HUES48 (cell line): Measurements from ENCODE around the gene IL10RB.
"Not testable (repeated sequence)": the region's sequence is repeated elsewhere in the genome, so short reads cannot be mapped to it uniquely, and the experiment has no call there.

Experiments used
- H3K27ac ChIP-seq: one replicate; pipeline ENCODE4 v1.7.0; 2013; ENCODE audit warnings: low read depth, low read length, inconsistent platforms
- H3K27me3 ChIP-seq: 2 replicates; pipeline ENCODE4 v1.6.1; 2013; ENCODE audit warnings: mild to moderate bottlenecking, low read length; ENCODE audit not compliant: control insufficient read depth, insufficient read depth
- H3K36me3 ChIP-seq: 2 replicates; pipeline ENCODE4 v1.6.1; 2013; ENCODE audit warnings: low read length; ENCODE audit not compliant: control insufficient read depth, insufficient read depth
- H3K4me1 ChIP-seq: 2 replicates; pipeline ENCODE4 v1.6.1; 2013; ENCODE audit warnings: mild to moderate bottlenecking, low read length; ENCODE audit not compliant: control insufficient read depth, insufficient read depth
- H3K4me3 ChIP-seq: 2 replicates; pipeline ENCODE4 v1.5.1; 2013; ENCODE audit warnings: mild to moderate bottlenecking, low read depth, low read length
- H3K9ac ChIP-seq: 2 replicates; pipeline ENCODE4 v1.6.1; 2013; ENCODE audit warnings: mild to moderate bottlenecking, low read depth, low read length, moderate library complexity
- H3K9me3 ChIP-seq: 2 replicates; pipeline ENCODE4 v1.6.1; 2013; ENCODE audit warnings: low read length; ENCODE audit not compliant: control insufficient read depth, insufficient read depth

Gene IL10RB

DNA sequence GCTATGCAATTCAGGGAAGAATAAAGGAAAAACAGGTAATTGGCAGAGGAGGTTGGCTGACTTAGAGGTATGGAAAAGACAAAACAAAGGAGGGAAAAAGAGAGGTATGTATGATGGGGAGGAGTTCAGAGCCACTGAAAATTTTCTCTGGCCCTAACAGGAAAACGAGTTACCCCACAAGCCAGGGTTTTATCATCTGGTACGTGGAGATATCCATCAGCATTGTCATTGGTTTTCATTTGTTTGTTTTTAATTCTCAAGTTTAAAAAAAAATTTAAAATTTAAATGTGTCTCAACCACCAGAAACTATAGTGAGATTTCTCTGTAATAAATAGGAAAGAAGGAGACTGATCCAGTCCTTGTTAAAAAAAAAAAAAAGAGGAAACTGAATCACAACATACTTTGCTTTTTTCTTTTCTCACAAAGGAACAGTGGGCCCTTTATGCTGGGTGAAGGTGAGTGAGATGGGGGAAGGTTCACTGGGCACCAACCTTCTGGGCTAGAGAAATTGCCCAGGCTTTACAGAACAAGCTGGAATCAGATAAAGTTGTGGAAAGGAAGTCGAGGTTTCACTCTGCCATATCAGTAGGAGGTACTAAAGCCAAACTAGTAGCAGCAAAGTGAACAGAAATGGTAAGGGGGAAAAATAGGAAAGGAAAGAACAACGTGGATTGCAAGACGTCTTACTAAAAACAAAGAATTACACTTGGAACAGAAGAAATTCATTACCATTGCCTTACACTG is 33.7 kb upstream of the IL10RB start:
- Histone ChIP-seq H3K4me3 (no peak overlapping the region), H3K27ac (no peak overlapping the region), H3K27me3 (peaks cover 12% of the 10 kb centered on the region; the same call in 1 of the 2 replicates), H3K9ac (no peak overlapping the region), H3K4me1 (peaks cover 16% of the 10 kb centered on the region), H3K36me3 (no peaks in the 10 kb centered on the region), H3K9me3 (peaks cover under 1% of the 10 kb centered on the region; the same call in 1 of the 2 replicates)

DNA sequence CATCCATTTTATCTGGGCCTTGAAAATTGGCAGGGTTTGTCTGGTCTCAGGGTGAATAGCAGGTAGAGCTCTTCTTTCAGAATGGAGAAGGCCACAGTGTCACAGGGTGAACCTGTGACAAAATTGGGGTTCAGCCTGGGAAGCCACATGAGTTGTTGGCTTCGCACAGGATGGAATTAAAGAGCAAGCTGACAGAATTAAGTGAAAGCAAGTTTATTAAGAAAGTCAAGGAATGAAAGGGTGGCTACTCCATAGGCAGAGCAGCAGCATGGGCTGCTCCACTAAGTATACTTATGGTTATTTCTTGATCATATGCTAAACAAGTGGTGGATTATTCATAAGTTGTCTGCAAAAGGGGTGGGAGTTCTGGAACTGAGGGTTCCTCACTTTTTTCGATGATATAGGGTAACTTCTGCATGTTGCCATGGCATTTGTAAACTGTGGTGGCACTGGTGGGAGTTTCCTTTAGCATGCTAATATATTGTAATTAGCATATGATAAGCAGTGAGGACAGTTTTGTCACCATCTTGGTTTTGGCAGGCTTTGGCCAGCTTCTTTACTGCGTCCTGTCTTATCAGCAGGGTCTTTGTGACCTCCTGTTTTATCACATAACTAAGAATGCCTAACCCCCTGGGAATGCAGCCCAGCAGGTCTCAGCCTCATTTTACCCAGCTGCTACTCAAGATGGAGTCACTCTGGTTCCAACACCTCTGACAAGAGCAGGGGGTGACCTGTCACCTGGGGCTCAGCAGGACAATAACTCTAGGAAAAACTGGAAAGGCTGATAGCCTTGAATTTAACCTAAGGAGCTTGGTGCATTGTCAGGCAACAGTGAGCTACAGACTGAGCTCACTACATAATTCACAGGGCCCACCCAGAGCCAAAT is 31.3 kb upstream of the IL10RB start:
- Histone ChIP-seq H3K9me3 (peaks cover 22% of the 10 kb centered on the region), H3K27ac (no peak overlapping the region), H3K4me3 (no peak overlapping the region), H3K4me1 (peaks cover 13% of the 10 kb centered on the region), H3K36me3 (no peaks in the 10 kb centered on the region), H3K27me3 (peaks cover 9% of the 10 kb centered on the region; the same call in 1 of the 2 replicates), H3K9ac (no peak overlapping the region)

DNA sequence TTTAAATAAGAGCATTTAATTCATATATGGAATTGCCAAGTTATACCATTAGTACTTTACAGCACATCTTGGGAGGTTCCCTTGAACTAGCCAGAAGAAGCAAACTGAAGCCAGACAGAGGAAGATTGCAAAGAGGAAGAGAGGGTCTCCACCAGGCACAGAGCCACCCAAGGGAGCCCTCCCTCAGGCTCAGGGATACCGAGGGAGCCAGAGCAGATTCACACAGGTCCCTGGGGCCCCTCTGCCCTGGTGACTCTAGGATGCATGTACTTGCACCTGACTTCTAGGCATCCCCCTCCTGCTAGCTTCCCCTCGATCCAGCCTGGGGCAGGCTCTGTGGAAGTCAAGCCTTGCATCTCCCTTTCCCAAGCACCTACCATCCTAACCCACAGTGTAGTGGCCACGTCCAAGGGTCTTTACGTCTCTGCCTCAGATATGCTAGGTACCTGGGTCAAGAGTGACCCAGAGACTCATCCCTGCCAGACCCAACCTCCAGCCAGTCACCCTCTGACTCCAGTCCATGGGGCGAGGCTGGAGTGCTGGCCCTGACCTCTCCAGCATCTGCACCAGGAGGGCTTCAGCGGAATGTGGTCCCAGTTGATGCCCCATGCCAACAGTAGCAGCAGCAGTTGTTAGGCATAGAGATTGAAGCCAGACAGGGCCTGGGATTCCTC is 30.0 kb upstream of the IL10RB start:
- peaks cover 10% of the 10 kb centered on the region for H3K4me1 ChIP-seq
- H3K9me3 ChIP-seq: peaks cover 28% of the 10 kb centered on the region
- no peak overlapping the region for H3K27ac ChIP-seq
- H3K27me3 ChIP-seq: peaks cover 6% of the 10 kb centered on the region; the same call in 1 of the 2 replicates
- H3K9ac ChIP-seq: no peak overlapping the region
- H3K4me3 ChIP-seq: no peak overlapping the region
- H3K36me3 ChIP-seq: no peaks in the 10 kb centered on the region

DNA sequence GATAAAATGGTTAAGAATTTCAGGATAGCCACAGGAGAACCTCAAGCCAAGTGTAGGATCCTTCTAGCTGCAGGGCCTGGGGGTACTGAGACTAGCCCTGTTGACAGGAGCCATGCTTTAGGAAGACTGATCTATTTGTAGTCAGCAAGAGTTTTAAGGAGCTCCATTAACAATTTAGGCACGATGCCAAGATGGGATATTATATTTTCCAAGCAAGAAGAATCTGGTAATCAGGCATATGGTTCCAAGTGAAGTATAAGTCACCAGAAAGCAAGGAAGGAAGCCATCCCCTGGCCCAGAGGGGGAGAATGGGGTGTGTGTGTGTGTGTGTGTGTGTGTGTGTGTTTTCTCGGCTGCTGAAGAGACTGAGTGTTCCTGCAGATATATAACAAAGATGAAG is 29.4 kb upstream of the IL10RB start:
- H3K4me1 ChIP-seq: peaks cover 8% of the 10 kb centered on the region; the same call in 1 of the 2 replicates
- H3K27ac ChIP-seq: no peak overlapping the region
- H3K9ac ChIP-seq: no peak overlapping the region
- H3K4me3 ChIP-seq: no peak overlapping the region
- H3K9me3 ChIP-seq: peaks cover 28% of the 10 kb centered on the region
- H3K27me3 ChIP-seq: no peaks in the 10 kb centered on the region
- no peaks in the 10 kb centered on the region for H3K36me3 ChIP-seq

DNA sequence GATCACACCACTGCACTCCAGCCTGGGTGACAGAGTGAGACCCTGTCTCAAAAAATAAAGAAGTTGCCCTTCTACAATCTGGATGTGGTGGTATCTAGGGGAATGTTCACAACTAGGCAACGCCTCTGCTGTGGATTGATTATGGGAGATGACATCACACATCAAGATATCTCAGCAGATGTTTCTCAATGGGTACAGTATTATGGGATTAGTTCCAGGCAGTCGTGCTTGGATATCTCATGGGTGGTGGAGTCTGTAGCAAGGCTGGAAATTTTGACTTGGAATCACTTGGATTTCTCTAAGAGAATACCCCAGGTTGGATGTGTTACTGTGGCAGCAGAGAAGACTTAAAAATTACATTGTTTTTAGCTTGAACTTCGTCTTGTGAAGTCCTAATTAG is 28.7 kb upstream of the IL10RB start:
- H3K4me3 ChIP-seq: no peak overlapping the region
- no peaks in the 10 kb centered on the region for H3K36me3 ChIP-seq
- H3K9me3 ChIP-seq: peaks cover 28% of the 10 kb centered on the region
- H3K4me1 ChIP-seq: peaks cover 4% of the 10 kb centered on the region; the same call in 1 of the 2 replicates
- H3K27me3 ChIP-seq: no peaks in the 10 kb centered on the region
- H3K9ac ChIP-seq: no peak overlapping the region
- no peak overlapping the region for H3K27ac ChIP-seq

DNA sequence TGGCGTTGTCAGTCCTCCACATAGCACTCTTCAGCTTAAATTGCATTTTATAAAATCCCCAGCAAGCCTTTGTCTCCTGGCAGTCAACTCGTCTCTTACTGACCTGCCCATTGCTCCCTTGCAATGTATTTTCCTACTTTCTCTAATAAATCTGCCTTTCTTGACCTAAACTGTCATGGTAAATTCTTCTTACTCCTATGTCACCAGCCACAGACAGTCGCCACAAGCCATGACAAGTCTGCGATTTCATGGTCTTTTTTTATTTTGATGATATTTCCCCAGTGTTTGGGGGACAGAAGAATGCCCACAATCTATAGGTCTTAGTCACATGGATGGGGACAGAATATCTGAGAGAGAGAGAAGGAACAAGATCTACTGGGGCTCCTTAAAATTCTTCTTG is 28.0 kb upstream of the IL10RB start:
- Histone ChIP-seq H3K27ac (no peak overlapping the region), H3K27me3 (no peaks in the 10 kb centered on the region), H3K9ac (no peak overlapping the region), H3K4me1 (no peaks in the 10 kb centered on the region), H3K36me3 (no peaks in the 10 kb centered on the region), H3K4me3 (no peak overlapping the region), H3K9me3 (peaks cover 28% of the 10 kb centered on the region)

DNA sequence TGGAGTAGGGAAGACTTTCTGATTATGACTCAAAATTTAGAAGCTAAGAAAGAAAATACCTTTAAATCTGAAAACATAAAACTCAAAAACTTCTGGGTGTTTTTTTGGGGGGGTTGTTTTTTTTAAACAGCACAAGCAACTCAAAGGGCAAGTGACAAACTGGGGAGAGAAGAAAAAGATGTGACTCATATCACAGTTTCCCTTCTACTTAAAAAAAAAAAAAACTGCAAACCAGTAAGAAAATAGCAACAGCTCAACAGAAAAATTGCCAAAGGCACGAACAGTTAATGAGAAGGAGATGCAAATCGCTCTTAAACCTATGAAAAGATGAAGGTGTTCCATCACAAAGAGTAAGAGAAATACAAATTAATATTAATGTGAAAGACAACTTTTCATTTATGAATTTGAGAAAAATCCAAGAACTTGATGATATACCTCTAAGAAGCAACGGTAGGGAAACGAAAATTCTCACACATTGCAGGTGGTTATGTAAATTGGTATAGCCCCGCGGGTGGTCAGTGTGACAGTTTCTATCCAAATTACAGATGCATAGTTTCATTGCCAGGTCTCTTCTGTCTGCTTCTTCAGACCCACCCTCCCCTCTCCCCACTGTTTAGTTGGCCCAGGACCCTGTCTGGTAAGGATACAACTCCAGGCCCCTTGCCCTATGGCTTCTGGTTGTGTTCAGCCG is 27.5 kb upstream of the IL10RB start:
- no peaks in the 10 kb centered on the region for H3K4me1 ChIP-seq
- no peak overlapping the region for H3K4me3 ChIP-seq
- no peak overlapping the region for H3K27ac ChIP-seq
- no peaks in the 10 kb centered on the region for H3K36me3 ChIP-seq
- H3K9me3 ChIP-seq: peaks cover 28% of the 10 kb centered on the region
- H3K9ac ChIP-seq: no peak overlapping the region
- no peaks in the 10 kb centered on the region for H3K27me3 ChIP-seq

DNA sequence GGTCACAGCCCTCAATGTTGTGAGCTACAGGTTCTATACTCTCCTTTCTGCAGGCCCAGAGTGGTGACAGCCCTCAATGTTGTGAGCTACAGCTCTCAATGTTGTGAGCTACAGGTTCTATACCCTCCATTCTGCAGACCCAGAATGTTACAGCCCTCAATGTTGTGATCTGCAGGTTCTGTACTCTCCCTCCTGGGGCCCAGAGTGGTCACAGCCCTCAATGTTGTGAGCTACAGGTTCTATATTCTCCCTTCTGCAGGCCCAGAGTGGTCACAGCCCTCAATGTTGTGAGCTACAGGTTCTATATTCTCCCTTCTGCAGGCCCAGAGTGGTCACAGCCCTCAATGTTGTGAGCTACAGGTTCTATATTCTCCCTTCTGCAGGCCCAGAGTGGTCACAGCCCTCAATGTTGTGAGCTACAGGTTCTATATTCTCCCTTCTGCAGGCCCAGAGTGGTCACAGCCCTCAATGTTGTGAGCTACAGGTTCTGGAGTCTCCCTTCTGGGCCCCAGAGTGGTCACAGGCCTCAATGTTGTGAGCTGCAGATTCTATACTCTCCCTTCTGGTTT is 26.5 kb upstream of the IL10RB start:
- not testable (repeated sequence) for H3K4me1 ChIP-seq, H3K9ac ChIP-seq, H3K36me3 ChIP-seq, H3K4me3 ChIP-seq, H3K27ac ChIP-seq, H3K27me3 ChIP-seq
- peaks cover 28% of the 10 kb centered on the region for H3K9me3 ChIP-seq

DNA sequence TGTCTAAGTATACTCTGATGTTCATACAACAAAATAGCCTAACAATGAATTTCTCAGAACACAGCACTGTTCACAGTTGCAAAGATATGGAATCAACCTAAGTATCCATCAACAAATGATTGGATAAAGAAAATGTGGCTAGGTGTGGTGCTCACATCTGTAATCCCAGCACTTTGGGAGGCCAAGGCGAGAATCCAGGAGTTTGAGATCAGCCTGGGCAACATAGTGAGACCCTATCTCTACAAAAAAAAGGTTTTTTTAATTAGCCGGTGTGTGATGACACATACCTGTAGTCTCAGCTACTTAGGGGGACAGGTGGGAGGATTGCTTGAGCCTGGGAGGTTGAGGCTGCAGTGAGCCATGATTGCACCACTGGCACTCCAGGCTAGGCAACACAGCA is 25.8 kb upstream of the IL10RB start:
- Histone ChIP-seq H3K9ac (no peak overlapping the region), H3K4me3 (no peak overlapping the region), H3K36me3 (peaks cover 7% of the 10 kb centered on the region; the same call in 1 of the 2 replicates), H3K27me3 (no peaks in the 10 kb centered on the region), H3K27ac (no peak overlapping the region), H3K4me1 (no peaks in the 10 kb centered on the region), H3K9me3 (peaks cover 28% of the 10 kb centered on the region)

DNA sequence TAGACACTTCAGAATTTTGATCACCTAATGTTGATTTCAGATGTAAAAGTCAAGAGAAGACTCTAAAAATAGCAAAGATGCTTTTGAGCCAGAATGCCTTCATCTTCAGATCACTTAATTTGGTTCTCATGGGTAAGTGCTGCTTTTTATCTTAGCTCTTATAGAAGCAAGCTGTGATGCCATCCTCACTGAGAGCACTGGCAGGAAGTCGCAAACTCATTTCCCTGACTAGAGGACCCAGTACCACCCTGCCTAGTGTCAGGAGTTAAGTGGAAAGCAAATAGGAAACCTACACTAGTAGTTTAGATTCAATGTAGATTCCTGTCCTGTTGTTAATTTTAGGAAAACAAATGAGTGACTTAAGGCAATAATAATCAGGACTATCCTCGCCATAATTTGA is 24.3 kb upstream of the IL10RB start:
- no peaks in the 10 kb centered on the region for H3K27me3 ChIP-seq
- H3K9me3 ChIP-seq: peaks cover 28% of the 10 kb centered on the region
- no peak overlapping the region for H3K9ac ChIP-seq
- H3K4me3 ChIP-seq: no peak overlapping the region
- H3K36me3 ChIP-seq: peaks cover 18% of the 10 kb centered on the region
- H3K4me1 ChIP-seq: no peaks in the 10 kb centered on the region
- H3K27ac ChIP-seq: no peak overlapping the region
